Measurements from ENCODE around the gene SRSF2.
"Not testable (repeated sequence)": the region's sequence is repeated elsewhere in the genome, so short reads cannot be mapped to it uniquely, and the experiment has no call there.

SRSF2 gene

GRCh38 chr17:76739568-76740115, 2.5 kb upstream of the SRSF2 start:
- in situ Hi-C loops (cut with MboI; ENCODE audit: low sequenced_read_pairs): not testable (repeated sequence)

GRCh38 chr17:76738468-76738850, 1.3 kb upstream of the SRSF2 start:
- in situ Hi-C loops (cut with MboI; ENCODE audit: low sequenced_read_pairs): no loop called here

GRCh38 chr17:76737676-76738467, 741 bp upstream of the SRSF2 start, which contains the start of gene MFSD11:
Gene MFSD11 (plus strand): TSS chr17:76738119. CDS start chr17:76738353, 234 bp downstream.
- in situ Hi-C loops (cut with MboI; ENCODE audit: low sequenced_read_pairs): no loop called here

GRCh38 chr17:76736349-76737081, 616 bp downstream of the SRSF2 start:
- in situ Hi-C loops (cut with MboI; ENCODE audit: low sequenced_read_pairs): no loop called here

GRCh38 chr17:76735586-76736348, 1.4 kb downstream of the SRSF2 start:
- in situ Hi-C loops (cut with MboI; ENCODE audit: low sequenced_read_pairs): no loop called here

- in situ Hi-C loops (cut with MboI; ENCODE audit: low sequenced_read_pairs): no loop called here
Observed at GRCh38 chr17:76735006-76735405, 2.1 kb downstream of the SRSF2 start.

- in situ Hi-C loops (cut with MboI; ENCODE audit: low sequenced_read_pairs): no loop called here
Observed at GRCh38 chr17:76734080-76734840, 2.9 kb downstream of the SRSF2 start.

- in situ Hi-C loops (cut with MboI; ENCODE audit: low sequenced_read_pairs): no loop called here
Observed at GRCh38 chr17:76733618-76733957, 3.5 kb downstream of the SRSF2 start.

GRCh38 chr17:76732734-76733617, 4.2 kb downstream of the SRSF2 start:
- in situ Hi-C loops (cut with MboI; ENCODE audit: low sequenced_read_pairs): no loop called here

GRCh38 chr17:76731800-76732733, 5.1 kb downstream of the SRSF2 start:
- in situ Hi-C loops (cut with MboI; ENCODE audit: low sequenced_read_pairs): not testable (repeated sequence)

- in situ Hi-C loops (cut with MboI; ENCODE audit: low sequenced_read_pairs): no loop called here
Observed at GRCh38 chr17:76727745-76728456, 9.2 kb downstream of the SRSF2 start.

GRCh38 chr17:76726776-76727718, 10.1 kb downstream of the SRSF2 start, which contains the start of gene METTL23:
Gene METTL23 (plus strand): TSS chr17:76726839. CDS start chr17:76729711, 2,872 bp downstream.
- in situ Hi-C loops (cut with MboI; ENCODE audit: low sequenced_read_pairs): no loop called here

- in situ Hi-C loops (cut with MboI; ENCODE audit: low sequenced_read_pairs): no loop called here
Observed at GRCh38 chr17:76726231-76726775, 10.8 kb downstream of the SRSF2 start, which contains the start of gene JMJD6. Gene JMJD6 (minus strand): TSS chr17:76726606. CDS start chr17:76726475, 131 bp downstream.

GRCh38 chr17:76725580-76726230, 11.4 kb downstream of the SRSF2 start:
- in situ Hi-C loops (cut with MboI; ENCODE audit: low sequenced_read_pairs): no loop called here

- in situ Hi-C loops (cut with MboI; ENCODE audit: low sequenced_read_pairs): no loop called here
Observed at GRCh38 chr17:76723812-76724211, 13.3 kb downstream of the SRSF2 start.

GRCh38 chr17:76722977-76723376, 14.2 kb downstream of the SRSF2 start:
- in situ Hi-C loops (cut with MboI; ENCODE audit: low sequenced_read_pairs): not testable (repeated sequence)
